ENCODE results near the gene OR6N2.

OR6N2 gene, protein sequence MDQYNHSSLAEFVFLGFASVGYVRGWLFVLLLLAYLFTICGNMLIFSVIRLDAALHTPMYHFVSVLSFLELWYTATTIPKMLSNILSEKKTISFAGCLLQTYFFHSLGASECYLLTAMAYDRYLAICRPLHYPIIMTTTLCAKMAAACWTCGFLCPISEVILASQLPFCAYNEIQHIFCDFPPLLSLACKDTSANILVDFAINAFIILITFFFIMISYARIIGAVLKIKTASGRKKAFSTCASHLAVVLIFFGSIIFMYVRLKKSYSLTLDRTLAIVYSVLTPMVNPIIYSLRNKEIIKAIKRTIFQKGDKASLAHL

GRCh38 chr1:158781104-158781503 lies at the start of gene OR6N2:
OR6N2 (minus strand) TSS chr1:158781204; CDS start chr1:158777635, 3,569 bp downstream.
- no peak for DNase-seq (ENCODE audit: low read depth in 2 of 2)

DNA sequence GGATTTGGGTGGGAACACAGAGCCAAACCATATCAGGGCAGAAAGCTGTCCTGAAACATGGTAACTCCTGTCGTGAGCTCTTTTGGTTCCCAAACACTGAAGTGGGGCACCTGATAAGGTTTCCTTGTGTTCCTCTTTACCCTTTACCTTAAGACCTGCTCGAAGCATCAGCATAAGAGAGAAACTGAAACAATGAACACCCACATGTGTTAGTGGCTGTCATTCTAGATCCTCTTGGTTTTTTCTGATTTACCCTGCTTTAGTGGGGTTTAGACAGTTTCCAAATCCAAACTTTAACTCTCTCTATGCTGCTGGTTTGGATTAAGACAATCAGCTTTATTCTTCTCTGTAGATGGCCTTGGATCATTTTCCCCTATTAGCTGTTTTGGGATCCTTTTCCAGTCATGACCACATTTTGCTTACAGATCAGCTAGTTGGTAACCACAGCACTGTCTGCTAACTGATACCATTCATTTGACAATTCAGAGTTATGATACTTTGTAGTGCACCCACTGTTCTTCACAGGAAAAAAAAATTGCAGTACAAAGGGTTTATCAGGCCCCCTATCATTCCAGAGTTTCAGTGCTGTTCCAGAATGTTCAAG lies 49.2 kb upstream of the OR6N2 start:
- DNase-seq (ENCODE audit: low read depth in 2 of 2), result no peak

- no peak for DNase-seq (ENCODE audit: low read depth in 2 of 2)
Observed at GRCh38 chr1:158821723-158822122, 40.7 kb upstream of the OR6N2 start.

- peak; percentile 0 to 7 for DNase-seq (ENCODE audit: low read depth in 2 of 2)
Observed at GRCh38 chr1:158819461-158820443, 38.7 kb upstream of the OR6N2 start.

- no peak for DNase-seq (ENCODE audit: low read depth in 2 of 2)
Observed at GRCh38 chr1:158818975-158819431, 38.0 kb upstream of the OR6N2 start.

GRCh38 chr1:158818560-158818959 lies 37.6 kb upstream of the OR6N2 start:
- DNase-seq (ENCODE audit: low read depth in 2 of 2), result no peak

DNA sequence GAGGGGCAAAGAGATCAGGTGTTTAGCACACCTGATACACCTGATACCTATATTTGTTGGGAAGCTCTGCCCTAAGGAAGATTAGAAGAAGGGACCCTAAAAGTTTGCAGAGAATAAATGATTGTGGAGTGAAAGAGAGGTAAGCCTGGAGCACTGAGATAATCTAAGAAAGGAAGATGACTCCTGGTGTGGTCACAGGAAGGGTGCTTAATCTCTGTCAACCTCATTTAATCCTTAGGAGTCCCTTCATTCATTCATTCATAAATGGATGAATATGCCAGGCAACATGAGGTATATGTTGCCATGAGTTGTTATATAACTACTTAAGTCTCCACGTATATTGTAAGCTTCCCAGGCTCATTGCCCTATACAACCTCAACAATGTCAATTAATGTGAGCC lies 34.0 kb upstream of the OR6N2 start:
- DNase-seq (ENCODE audit: low read depth in 2 of 2), result no peak

DNA sequence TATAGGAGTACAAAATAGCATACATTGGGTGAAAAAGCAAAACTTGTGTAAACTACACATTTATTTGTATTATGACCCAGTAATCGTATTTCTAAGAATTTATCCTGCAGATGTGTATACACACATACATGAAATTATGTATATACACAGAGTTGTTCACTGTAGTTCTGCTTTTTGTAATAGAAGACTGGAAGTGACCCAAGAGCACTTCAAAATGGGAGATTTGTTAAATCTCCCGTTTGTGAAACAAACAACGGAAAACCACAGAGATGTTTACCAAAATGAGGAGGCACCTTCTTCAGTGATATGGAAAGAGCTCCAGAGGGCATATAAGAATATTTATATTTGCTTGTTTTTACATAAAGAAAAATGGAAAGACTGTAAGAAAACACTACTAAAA lies 32.2 kb upstream of the OR6N2 start:
- DNase-seq (ENCODE audit: low read depth in 2 of 2), result no peak

- no peak for DNase-seq (ENCODE audit: low read depth in 2 of 2)
Observed at GRCh38 chr1:158812336-158812735, 31.3 kb upstream of the OR6N2 start.

GRCh38 chr1:158810311-158810710 lies 29.3 kb upstream of the OR6N2 start:
- no peak for DNase-seq (ENCODE audit: low read depth in 2 of 2)

GRCh38 chr1:158809862-158810261 lies 28.9 kb upstream of the OR6N2 start:
- DNase-seq (ENCODE audit: low read depth in 2 of 2), result no peak

- no peak for DNase-seq (ENCODE audit: low read depth in 2 of 2)
Observed at GRCh38 chr1:158809256-158809655, 28.3 kb upstream of the OR6N2 start.

- DNase-seq (ENCODE audit: low read depth in 2 of 2), result no peak
Observed at GRCh38 chr1:158806916-158807536, 26.0 kb upstream of the OR6N2 start.

- no peak for DNase-seq (ENCODE audit: low read depth in 2 of 2)
Observed at GRCh38 chr1:158803678-158804077, 22.7 kb upstream of the OR6N2 start.

DNA sequence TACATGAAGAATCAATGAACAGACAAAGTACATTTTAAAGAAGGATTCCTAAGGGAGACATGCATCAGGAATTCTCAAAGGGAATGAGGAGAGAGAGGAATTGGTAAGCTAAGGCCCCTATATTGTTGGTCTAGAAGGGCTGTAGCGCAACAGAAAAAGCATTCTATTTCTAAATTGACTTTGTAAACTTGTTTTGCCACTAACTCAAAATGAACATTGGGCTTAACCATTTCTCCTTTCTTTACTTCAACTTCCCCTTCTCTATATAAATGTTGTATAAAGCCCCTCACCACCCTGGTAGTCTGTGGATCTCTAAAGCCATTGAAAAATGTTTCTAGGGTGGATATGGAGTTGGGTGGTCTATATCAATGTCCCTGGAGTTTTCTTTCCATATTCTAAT lies 20.4 kb upstream of the OR6N2 start:
- no peak for DNase-seq (ENCODE audit: low read depth in 2 of 2)

GRCh38 chr1:158800526-158800925 lies 19.5 kb upstream of the OR6N2 start:
- no peak for DNase-seq (ENCODE audit: low read depth in 2 of 2)

- no peak for DNase-seq (ENCODE audit: low read depth in 2 of 2)
Observed at GRCh38 chr1:158799689-158800088, 18.7 kb upstream of the OR6N2 start.

DNA sequence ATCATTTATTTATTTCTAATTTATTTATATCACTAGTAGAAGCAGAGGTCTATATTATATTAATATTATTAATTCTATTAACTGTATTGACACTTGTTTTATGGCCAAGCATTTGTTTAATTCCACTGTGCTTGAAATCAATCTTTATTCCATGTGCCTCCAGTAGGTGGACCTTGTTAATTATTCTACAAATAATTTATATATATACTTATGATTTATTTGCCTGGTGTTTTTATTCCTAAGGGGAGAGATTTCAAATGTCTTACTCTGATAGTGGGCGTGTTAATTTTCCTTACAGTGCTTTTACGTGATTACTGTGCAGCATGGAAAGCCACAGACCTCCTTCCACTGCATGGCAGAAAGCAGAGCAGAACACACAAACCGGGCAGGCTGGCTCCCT lies 17.5 kb upstream of the OR6N2 start:
- DNase-seq (ENCODE audit: low read depth in 2 of 2), result no peak

DNA sequence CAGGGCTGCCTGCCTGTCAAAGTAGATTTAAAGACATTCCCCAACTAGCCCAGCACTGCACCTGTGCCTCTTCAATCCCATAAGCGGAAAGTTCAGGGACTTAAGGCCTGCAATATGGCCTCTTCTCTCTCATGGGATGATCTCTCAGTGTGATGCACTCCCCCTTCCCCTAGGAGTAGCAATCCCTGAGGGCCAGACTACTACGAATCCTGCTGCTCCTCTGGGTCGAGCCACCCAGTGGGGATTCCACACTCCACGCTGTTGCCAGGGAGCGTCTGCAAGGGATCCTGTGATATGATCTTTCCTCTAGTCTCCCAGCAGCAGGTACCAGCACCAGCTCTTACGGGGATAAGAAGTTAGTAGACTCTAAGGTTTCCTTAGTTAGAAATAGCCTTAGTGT lies 13.2 kb upstream of the OR6N2 start:
- DNase-seq (ENCODE audit: low read depth in 2 of 2), result no peak

GRCh38 chr1:158793604-158794003 lies 12.6 kb upstream of the OR6N2 start:
- DNase-seq (ENCODE audit: low read depth in 2 of 2), result peak in 1 of 2 donors; percentile 30

GRCh38 chr1:158771950-158772866 lies 8.8 kb downstream of the OR6N2 start, which contains the start of gene OR6N1:
OR6N1 (minus strand) TSS chr1:158772195; CDS start chr1:158766682, 5,513 bp downstream.
- DNase-seq (ENCODE audit: low read depth in 2 of 2), result no peak
